HEK293 (cell line): ENCODE measurements around the gene CCNI.
"Not testable (repeated sequence)": the region's sequence is repeated elsewhere in the genome, so short reads cannot be mapped to it uniquely, and the experiment has no call there.

Experiments used
- CTCF ChIA-PET: fragments of 350-600 bp; formaldehyde crosslinking; extraction: SDS; loops from one replicate; lab custom pipeline; 2021; ENCODE audit warnings: antibody characterized with exemption; lab: Yijun Ruan, JAX
- POLR2A ChIA-PET: fragments of 300-600 bp; formaldehyde crosslinking; extraction: SDS; loops from one replicate; lab custom pipeline; 2020; ENCODE audit warnings: antibody characterized with exemption, inconsistent platforms; lab: Yijun Ruan, JAX
- H3K27ac ChIP-seq: fragments of 200-500 bp; sonication (Bioruptor generic); 2 replicates; pipeline ENCODE4 v1.5.1; 2014; ENCODE audit warnings: low read depth, low read length, control low read depth, inconsistent platforms; ENCODE audit errors: extremely low read depth
- H3K36me3 ChIP-seq, 2 experiments: fragments of 200-500 bp in 1 of 2; sonication (Bioruptor generic) in 1 of 2; 1 replicate in 1 of 2; 2 replicates in 1 of 2; pipeline ENCODE4 v1.5.1; 2014 to 2017; ENCODE audit warnings: inconsistent platforms in 2 of 2, low read length in 2 of 2; ENCODE audit not compliant: control insufficient read depth in 2 of 2, insufficient read depth in 1 of 2
- H3K4me1 ChIP-seq: fragments of 200-500 bp; sonication (Bioruptor generic); 2 replicates; pipeline ENCODE4 v1.5.1; 2014; ENCODE audit warnings: mild to moderate bottlenecking, low read length, inconsistent platforms; ENCODE audit not compliant: control insufficient read depth, insufficient read depth
- H3K4me3 ChIP-seq: 2 replicates; pipeline ENCODE4 v1.5.1; 2011; ENCODE audit warnings: low read depth, mild to moderate bottlenecking, control low read depth, low read length, moderate library complexity
- H3K9me3 ChIP-seq: fragments of 200-500 bp; sonication (Bioruptor generic); 2 replicates; pipeline ENCODE4 v1.5.1; 2014; ENCODE audit warnings: low read depth, low read length, inconsistent platforms; ENCODE audit not compliant: control insufficient read depth, insufficient read depth
- KLF10 ChIP-seq: fragments of 450-650 bp; IDR thresholded peaks from 2 replicates; pipeline ENCODE4 v1.5.1; 2018; ENCODE audit warnings: missing biosample characterization, mild to moderate bottlenecking, missing genetic modification characterization
- OSR2 ChIP-seq: fragments of 450-650 bp; formaldehyde crosslinking; IDR thresholded peaks from 2 replicates; pipeline ENCODE4 v1.5.1; 2016; ENCODE audit warnings: missing biosample characterization, missing genetic modification characterization
- SETDB1 ChIP-seq: IDR thresholded peaks from one replicate; pipeline ENCODE4 v1.6.1; 2017; ENCODE audit warnings: mild to moderate bottlenecking, low read length, moderate library complexity, mixed read lengths; ENCODE audit not compliant: insufficient read length
- SP7 ChIP-seq: fragments of 450-650 bp; formaldehyde crosslinking; IDR thresholded peaks from 2 replicates; pipeline ENCODE4 v1.5.1; 2016; ENCODE audit warnings: missing biosample characterization, missing genetic modification characterization
- ZFHX2 ChIP-seq: fragments of 450-650 bp; formaldehyde crosslinking; conservative IDR thresholded peaks from 2 replicates; pipeline ENCODE4 v1.5.1; 2016; ENCODE audit warnings: missing biosample characterization, missing genetic modification characterization
- ZFP37 ChIP-seq: fragments of 450-650 bp; formaldehyde crosslinking; IDR thresholded peaks from 2 replicates; pipeline ENCODE4 v1.5.1; 2016; ENCODE audit warnings: missing biosample characterization, missing genetic modification characterization
- ZNF121 ChIP-seq: fragments of 450-650 bp; formaldehyde crosslinking; IDR thresholded peaks from 2 replicates; pipeline ENCODE4 v1.5.1; 2016; ENCODE audit warnings: missing biosample characterization, missing genetic modification characterization
- ZNF23 ChIP-seq: fragments of 450-650 bp; formaldehyde crosslinking; IDR thresholded peaks from 2 replicates; pipeline ENCODE4 v1.5.1; 2016; ENCODE audit warnings: missing biosample characterization, missing genetic modification characterization, borderline replicate concordance
- ZNF449 ChIP-seq: fragments of 450-650 bp; formaldehyde crosslinking; IDR thresholded peaks from 2 replicates; pipeline ENCODE4 v1.5.1; 2017; ENCODE audit warnings: missing biosample characterization, mild to moderate bottlenecking, missing genetic modification characterization, moderate library complexity
- ZNF561 ChIP-seq: fragments of 450-650 bp; IDR thresholded peaks from 2 replicates; pipeline ENCODE4 v1.5.1; 2018; ENCODE audit warnings: missing biosample characterization, missing genetic modification characterization, borderline replicate concordance
- ZNF645 ChIP-seq: fragments of 450-650 bp; formaldehyde crosslinking; IDR thresholded peaks from 2 replicates; pipeline ENCODE4; 2016; ENCODE audit warnings: missing biosample characterization, missing genetic modification characterization

CCNI gene

GRCh38 chr4:77089866-77090265 is 14.1 kb upstream of the CCNI start (continued):
- TF ChIP-seq ZNF23 (tag by site-specific recombination), result no peak

- H3K36me3 ChIP-seq, POLR2A ChIA-PET, H3K9me3 ChIP-seq, H3K4me1 ChIP-seq, CTCF ChIA-PET, H3K27ac ChIP-seq, H3K4me3 ChIP-seq: not testable (repeated sequence)
Observed at GRCh38 chr4:77087027-77087426, 11.2 kb upstream of the CCNI start.

GRCh38 chr4:77084019-77084639 is 8.3 kb upstream of the CCNI start:
- no peaks in the 10 kb centered on the region for H3K4me1 ChIP-seq
- H3K9me3 ChIP-seq, result no peaks in the 10 kb centered on the region
- TF ChIP-seq ZNF561, result no peak
- TF ChIP-seq ZNF449 (tag by site-specific recombination), result peak; percentile 55; the same call in 1 of the 2 replicates
- TF ChIP-seq ZFHX2 (tag by site-specific recombination), result no peak
- 0 out of 2 replicates have a peak, but pooled peaks have one; percentile 5 for TF ChIP-seq ZNF121 (tag by site-specific recombination)
- no peak for TF ChIP-seq ZFP37
- TF ChIP-seq KLF10 (tag by site-specific recombination), result no peak
- 0 out of 2 replicates have a peak, but pooled peaks have one; percentile 15 for TF ChIP-seq SP7
- peak; percentile 42; the same call in 1 of the 2 replicates for TF ChIP-seq OSR2 (tag by site-specific recombination)
- POLR2A ChIA-PET, result no interaction called here
- H3K36me3 ChIP-seq, result no peaks in the 10 kb centered on the region
- no peak overlapping the region for H3K27ac ChIP-seq
- CTCF ChIA-PET, result no interaction called here
- H3K4me3 ChIP-seq, result no peak overlapping the region

GRCh38 chr4:77082886-77083608 is 7.3 kb upstream of the CCNI start:
- POLR2A ChIA-PET, result no interaction called here

GRCh38 chr4:77080806-77081205 is 5.0 kb upstream of the CCNI start:
- H3K27ac ChIP-seq, CTCF ChIA-PET, H3K4me1 ChIP-seq, H3K9me3 ChIP-seq, H3K36me3 ChIP-seq, H3K4me3 ChIP-seq: not testable (repeated sequence)
- POLR2A ChIA-PET, result interaction anchor here (0.7 kb wide), 1 partner anchor 74 kb away, joined by 3 read pairs; no protein-coding TSS in a partner anchor

More at GRCh38 chr4:77082886-77083608, 7.3 kb upstream of the CCNI start:
- peak; percentile 51 for TF ChIP-seq SETDB1
- TF ChIP-seq SP7, result no peak
- TF ChIP-seq ZNF645 (tag by site-specific recombination), result no peak
- CTCF ChIA-PET, result no interaction called here
- Histone ChIP-seq H3K4me3 (no peak overlapping the region), H3K9me3 (no peaks in the 10 kb centered on the region), H3K36me3 (no peaks in the 10 kb centered on the region), H3K27ac (no peak overlapping the region), H3K4me1 (no peaks in the 10 kb centered on the region)
